Stimulated activated CD4-positive, alpha-beta T cell treated with anti-CD3 and anti-CD28 coated beads, Interleukin-15, amount 100 ng/mL, for 48 hours (primary cell): Measurements from ENCODE around the gene DYDC2.

Experiments
- DNase-seq, 2 donors: peaks; one replicate each; pipeline ENCODE4 v3.0.0-alpha.2; 2020; ENCODE audit warnings: low read depth in 2 of 2

DYDC2 gene

GRCh38 chr10:80371467-80371866 lies 14.9 kb downstream of the DYDC2 start:
- no peak for DNase-seq

DNA sequence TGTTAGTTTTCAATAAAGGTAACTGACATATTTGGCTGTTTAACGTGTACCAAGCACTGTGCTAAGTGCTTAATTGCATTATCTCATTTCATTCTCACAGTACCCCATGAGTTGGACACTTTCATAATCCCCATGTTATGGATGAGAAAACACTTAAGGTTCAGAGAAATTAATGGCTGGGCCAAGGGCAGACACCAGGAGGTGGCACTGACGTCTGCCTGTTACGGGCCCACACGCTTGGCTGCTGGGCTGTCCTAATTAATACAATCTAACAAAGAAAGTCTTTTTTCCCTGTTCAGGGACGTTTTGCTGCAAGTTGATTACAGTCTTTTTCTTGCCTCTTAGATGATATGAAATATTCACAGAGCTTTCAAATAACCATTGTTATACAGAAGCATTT lies 16.1 kb downstream of the DYDC2 start:
- no peak for DNase-seq

- no peak for DNase-seq
Measured at GRCh38 chr10:80373502-80373901, 16.9 kb downstream of the DYDC2 start.

GRCh38 chr10:80379701-80380100 lies 23.1 kb downstream of the DYDC2 start:
- DNase-seq = no peak

DNA sequence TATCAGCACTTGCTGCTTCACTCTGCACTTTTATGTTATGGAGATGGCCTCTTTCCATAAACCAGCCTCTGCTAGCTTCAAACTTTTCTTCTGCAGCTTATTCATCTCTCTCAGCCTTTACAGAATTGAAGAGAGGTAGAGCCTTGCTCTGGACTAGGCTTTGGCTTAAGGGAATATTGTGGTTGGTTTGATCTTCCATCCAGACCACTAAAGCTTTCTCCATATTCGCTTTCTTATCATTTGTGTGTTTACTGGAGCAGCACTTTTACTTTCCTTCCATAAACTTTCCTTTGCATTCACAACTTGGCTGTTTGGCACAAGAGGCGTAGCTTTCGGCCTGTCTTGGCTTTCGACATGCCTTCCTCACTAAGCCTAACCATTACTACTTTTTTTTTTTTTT lies 23.6 kb downstream of the DYDC2 start:
- no peak for DNase-seq

- DNase-seq = peak; percentile 5 to 16
Measured at GRCh38 chr10:80382989-80383388, 26.4 kb downstream of the DYDC2 start.

GRCh38 chr10:80390740-80391139 lies 34.2 kb downstream of the DYDC2 start:
- no peak for DNase-seq

DNA sequence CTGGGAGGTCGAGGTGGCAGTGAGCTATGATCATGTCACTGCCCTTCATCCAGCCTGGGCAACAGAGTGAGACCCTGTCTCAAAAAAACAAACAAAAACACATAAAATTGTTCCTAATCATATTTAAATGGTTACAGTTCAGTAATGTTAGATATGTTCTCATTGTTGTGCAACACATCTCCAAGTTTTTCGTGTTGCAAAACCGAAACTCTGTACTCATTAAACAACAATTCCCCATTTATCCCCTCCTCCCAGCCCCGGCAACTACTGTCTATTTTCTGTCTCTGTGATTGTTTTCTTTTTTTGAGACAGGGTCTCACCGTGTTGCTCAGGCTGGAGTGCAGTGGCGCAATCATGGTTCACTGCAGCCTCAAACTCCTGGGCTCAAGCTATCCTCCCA lies 35.7 kb downstream of the DYDC2 start:
- no peak for DNase-seq

DNA sequence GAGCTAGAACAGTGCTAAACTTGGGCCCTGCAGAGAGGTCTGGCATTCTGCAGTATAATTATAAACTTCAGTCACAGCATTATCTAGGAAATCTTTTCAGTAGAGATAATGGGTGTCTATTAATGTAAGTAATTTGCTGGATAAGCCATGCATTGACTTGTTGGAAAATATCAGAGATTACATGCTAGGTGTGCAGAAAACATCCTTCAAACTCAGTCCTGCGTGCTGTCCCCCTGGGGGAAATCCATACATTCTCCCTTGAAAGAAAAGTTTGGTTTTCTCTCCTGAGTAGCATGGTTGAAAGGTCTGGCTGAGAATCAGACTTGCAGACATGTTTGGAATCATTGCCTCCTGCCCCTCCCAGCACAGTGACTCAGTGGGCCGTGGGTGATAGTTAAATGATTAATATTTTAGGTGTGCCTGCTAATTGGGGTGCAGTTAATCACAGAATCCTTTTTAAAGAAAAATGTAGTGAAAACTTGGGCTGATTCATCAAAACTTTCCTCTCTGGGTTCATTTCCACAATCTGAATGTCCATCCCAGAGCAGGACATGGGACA lies 37.9 kb downstream of the DYDC2 start:
- no peak for DNase-seq

GRCh38 chr10:80397014-80397413 lies 40.4 kb downstream of the DYDC2 start:
- no peak for DNase-seq

- DNase-seq = no peak
Measured at GRCh38 chr10:80400136-80400804, 43.7 kb downstream of the DYDC2 start.

DNA sequence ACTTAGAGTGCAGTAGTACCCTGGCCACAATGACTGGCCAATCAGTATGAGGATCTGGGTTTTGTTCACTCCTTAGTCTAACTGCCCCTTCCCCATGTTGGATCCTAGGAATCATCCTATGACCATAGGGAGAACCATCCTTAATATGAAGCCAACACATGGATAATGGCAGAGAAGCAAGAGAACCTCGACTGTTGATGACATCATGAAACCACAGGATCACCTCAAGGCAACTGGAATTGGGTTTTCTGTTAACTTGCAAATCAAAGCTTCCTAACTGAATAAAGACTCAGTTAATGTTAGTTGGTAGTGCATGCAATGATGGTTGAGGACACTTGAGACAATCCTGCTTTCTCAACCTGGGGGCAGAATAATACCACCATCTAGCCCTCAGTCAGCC lies 48.5 kb downstream of the DYDC2 start:
- DNase-seq = no peak

DNA sequence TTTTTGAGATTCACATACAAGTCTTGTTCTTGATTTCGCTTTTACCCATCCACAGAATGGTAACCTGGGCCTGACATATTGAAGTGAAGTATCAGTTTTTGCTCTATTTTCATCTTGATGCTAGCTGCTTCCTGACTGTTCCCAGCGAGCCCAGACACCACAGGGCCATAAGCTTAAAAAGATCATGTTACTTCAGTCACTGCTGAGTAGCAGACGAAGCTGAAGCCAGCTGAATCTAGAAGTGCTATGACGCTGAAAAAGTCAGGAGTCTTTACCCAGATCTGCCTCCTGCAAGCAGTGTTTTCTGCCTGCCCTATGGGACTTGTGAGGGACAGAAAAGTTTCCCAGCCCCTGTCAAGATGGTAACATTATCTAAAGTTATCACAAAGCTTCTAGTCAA lies 49.0 kb downstream of the DYDC2 start:
- DNase-seq = no peak

DNA sequence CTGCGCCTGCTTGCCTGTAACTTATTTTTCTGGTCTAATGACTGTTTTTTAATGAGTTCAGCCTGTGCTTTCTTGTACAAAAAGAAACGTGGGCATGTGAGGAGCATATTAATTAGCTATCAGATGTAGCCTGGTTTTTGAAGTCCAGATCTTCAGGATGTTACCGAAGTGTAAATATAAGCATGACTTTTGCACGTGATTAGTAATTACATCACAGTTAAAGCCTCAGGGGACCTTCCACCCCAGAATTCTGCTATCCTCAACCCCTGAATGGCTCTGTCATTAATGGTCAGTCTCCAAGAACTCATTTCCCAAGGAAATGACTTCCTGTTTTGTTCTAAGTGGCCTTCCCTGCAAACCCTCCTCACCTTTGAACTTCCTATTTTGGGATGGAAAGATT lies 49.6 kb downstream of the DYDC2 start:
- DNase-seq = no peak

DNA sequence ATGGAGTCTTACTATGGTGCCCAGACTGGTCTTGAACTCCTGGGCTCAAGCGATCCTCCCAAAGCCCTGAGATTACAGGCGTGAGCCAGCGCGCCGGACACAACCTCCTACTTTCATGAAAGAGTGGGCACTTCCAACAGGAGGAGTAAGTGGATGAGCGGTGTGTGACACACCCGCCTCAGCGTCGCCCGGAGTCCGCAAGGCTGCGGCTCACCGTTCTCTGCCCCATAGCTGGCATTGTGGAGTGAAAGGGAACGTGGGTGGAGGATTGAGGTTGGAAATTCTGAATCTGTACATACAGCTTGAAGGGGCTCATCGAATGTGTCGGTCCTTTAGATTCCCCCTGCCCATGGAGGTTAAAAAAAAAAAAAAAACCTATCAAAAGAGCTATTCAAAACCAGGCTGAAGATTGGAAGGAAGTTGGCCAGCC lies 51.2 kb downstream of the DYDC2 start:
- DNase-seq = peak; percentile 43 to 58

GRCh38 chr10:80408242-80409101 lies 51.9 kb downstream of the DYDC2 start, which contains the start of gene PRXL2A:
PRXL2A (plus strand) TSS chr10:80408551; CDS start chr10:80420468, 11,917 bp downstream.
- DNase-seq = peak; percentile 67 to 81

- DNase-seq = no peak
Measured at GRCh38 chr10:80409121-80409520, 52.5 kb downstream of the DYDC2 start.

DNA sequence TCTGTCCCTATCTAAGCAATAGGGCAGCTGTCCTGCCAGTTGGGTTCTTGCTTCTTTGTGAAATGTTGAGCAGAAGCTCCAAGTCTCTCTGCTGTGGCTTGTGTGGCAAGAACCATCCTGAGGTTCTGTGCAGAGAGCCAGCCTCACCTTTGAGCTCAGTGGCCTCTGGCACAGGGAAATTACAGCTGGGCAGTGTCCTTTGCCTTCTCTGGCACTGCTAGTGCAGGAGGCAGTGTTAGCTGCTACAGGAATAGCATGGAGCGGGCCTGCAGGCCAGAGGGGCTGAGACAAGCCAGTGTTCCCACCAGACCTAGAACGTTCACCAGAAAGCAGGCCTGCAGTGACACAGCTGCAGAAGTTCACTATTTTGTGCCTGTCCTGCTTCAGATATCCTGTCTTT lies 53.5 kb downstream of the DYDC2 start:
- no peak for DNase-seq

DNA sequence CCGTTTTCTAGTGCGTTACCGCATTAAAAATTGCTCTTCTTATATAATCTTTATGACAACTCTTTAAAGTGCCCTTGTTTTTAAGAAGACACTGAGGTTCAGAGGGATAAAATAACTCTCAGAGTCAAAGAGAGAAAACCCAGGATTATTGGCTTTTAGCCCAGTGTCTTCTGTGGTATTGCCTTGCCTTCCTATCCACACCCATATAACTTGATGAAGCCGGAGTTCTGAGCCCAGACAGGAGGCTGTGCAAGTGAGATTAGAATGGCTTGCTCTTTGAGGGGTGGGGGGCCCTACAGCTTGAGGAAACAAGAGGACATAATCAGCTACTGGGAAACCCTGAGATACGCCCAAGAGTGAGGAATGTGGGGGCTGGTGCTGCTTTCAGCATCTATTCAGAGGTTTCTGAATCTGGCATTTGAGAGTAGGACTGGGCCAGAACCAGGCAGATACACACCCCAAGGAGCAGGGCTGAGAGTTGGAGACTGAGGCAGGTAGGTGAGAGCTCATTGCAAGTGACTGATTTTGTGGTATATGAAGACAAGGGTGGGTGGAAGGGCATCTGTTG lies 54.1 kb downstream of the DYDC2 start:
- no peak for DNase-seq

GRCh38 chr10:80411267-80411668 lies 54.7 kb downstream of the DYDC2 start:
- DNase-seq = no peak

DNA sequence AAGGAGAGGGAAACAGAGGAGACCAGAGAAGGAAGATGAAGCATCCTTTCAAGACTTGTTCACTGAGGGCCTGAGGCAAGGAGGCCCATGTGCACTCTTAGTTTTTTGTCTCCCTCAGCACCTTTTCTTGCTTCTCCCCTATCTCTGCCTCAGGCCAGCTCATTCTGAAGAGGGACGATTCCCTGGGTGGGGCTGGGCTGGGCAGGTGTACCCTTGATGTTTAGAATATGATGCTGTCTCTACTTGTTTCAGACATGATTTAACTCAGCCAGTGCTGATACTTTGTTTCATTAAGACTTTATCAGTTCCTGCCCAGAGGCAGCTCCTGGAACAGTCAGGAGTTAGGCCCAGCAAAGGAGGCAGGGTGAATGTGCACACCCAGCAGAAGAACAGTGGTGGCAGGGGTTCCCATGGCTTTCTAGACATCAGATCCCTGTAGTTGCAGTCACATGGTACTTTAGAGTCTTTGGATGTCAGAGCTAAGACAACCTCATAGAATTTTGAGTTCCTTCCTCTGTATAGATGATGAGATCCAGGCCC lies 55.2 kb downstream of the DYDC2 start:
- DNase-seq = no peak

DNA sequence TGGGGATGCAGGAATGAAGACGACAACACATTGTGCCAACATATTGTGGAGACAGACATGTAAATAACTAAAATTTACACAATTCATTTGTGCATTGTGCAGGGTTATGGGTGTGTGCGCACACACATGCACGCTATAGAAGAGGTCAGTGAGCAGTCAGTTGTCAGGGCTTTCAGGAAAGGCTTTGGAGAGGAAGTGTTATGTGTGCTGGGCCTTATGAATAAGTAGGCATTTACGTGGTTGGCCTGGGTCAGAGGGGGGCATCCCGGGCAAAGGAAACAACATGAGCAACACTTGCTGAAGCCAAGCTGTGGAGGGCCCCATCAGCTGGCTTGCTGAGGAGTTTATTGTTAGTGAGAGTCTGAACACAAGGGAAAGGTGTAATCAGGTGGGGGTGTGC lies 55.9 kb downstream of the DYDC2 start:
- no peak for DNase-seq
